Mesendoderm (in vitro differentiated cells): ENCODE data around the gene FRMD4A.

ENCODE experiments used
- DNase-seq: peaks from one replicate; pipeline ENCODE4 v3.0.0; 2013
- H2AK5ac ChIP-seq: 2 replicates; pipeline ENCODE4 v1.6.1; 2013; ENCODE audit warnings: low read length, inconsistent platforms
- H2BK120ac ChIP-seq: 2 replicates; pipeline ENCODE4 v1.6.1; 2013; ENCODE audit warnings: low read depth, mild to moderate bottlenecking, low read length, moderate library complexity, mixed read lengths
- H2BK15ac ChIP-seq: replicated peaks from 2 replicates; pipeline ENCODE4 v1.6.1; 2013; ENCODE audit warnings: low read depth, mild to moderate bottlenecking, moderate library complexity
- H2BK5ac ChIP-seq: 2 replicates; pipeline ENCODE4 v1.6.1; 2013; ENCODE audit warnings: low read length, inconsistent platforms
- H3K18ac ChIP-seq: 2 replicates; pipeline ENCODE4 v1.6.1; 2013; ENCODE audit warnings: mild to moderate bottlenecking, low read length, mixed read lengths
- H3K23ac ChIP-seq: one replicate; pipeline ENCODE4 v1.6.1; 2013; ENCODE audit warnings: low read length
- H3K27ac ChIP-seq: 2 replicates; pipeline ENCODE4 v1.5.1; 2013; ENCODE audit warnings: low read depth, mild to moderate bottlenecking, inconsistent platforms, low read length, moderate library complexity
- H3K27me3 ChIP-seq: 2 replicates; pipeline ENCODE4 v1.6.1; 2013; ENCODE audit warnings: low read length, control low read depth, mild to moderate bottlenecking, inconsistent platforms; ENCODE audit not compliant: insufficient read depth, poor library complexity
- H3K36me3 ChIP-seq: 2 replicates; pipeline ENCODE4 v1.6.1; 2013; ENCODE audit warnings: low read length, inconsistent platforms; ENCODE audit not compliant: control insufficient read depth, insufficient read depth
- H3K4ac ChIP-seq: one replicate; pipeline ENCODE4 v1.6.1; 2013; ENCODE audit warnings: low read depth, mild to moderate bottlenecking, low read length, moderate library complexity
- H3K4me1 ChIP-seq: 2 replicates; pipeline ENCODE4 v1.6.1; 2013; ENCODE audit warnings: low read depth, low read length, inconsistent platforms; ENCODE audit not compliant: control insufficient read depth
- H3K4me2 ChIP-seq: 2 replicates; pipeline ENCODE4 v1.6.1; 2013; ENCODE audit warnings: low read length
- H3K4me3 ChIP-seq: 2 replicates; pipeline ENCODE4 v1.5.1; 2013; ENCODE audit warnings: mild to moderate bottlenecking, low read length
- H3K56ac ChIP-seq: one replicate; pipeline ENCODE4 v1.6.1; 2013; ENCODE audit warnings: low read length
- H3K79me1 ChIP-seq: 2 replicates; pipeline ENCODE4 v1.6.1; 2013; ENCODE audit warnings: low read length, inconsistent platforms
- H3K79me2 ChIP-seq: 2 replicates; pipeline ENCODE4 v1.6.1; 2013; ENCODE audit warnings: mild to moderate bottlenecking, low read length; ENCODE audit not compliant: control insufficient read depth, insufficient read depth
- H3K9ac ChIP-seq: 2 replicates; pipeline ENCODE4 v1.6.1; 2013; ENCODE audit warnings: low read length, inconsistent platforms
- H4K5ac ChIP-seq: one replicate; pipeline ENCODE4 v1.6.1; 2013; ENCODE audit warnings: low read length
- H4K8ac ChIP-seq: one replicate; pipeline ENCODE4 v1.6.1; 2013; ENCODE audit warnings: low read depth, mild to moderate bottlenecking, control low read depth, low read length, moderate library complexity
- WGBS: extraction: QIAGEN DNeasy Blood & Tissue Kit; methylation state at CpG from one replicate; pipeline ENCODE4 v1.1.7; 2013; ENCODE audit warnings: low lambda C conversion rate, missing lambda C conversion rate; ENCODE audit not compliant: insufficient coverage; ENCODE audit errors: extremely low coverage; 5-methylcytosine and 5-hydroxymethylcytosine counted together

The FRMD4A gene

GRCh38 chr10:13711291-13711690 is 619.4 kb downstream of the FRMD4A start:
- H3K18ac ChIP-seq, result no peak overlapping the region
- H3K4ac ChIP-seq, result no peak overlapping the region
- no peak for DNase-seq
- H3K4me3 ChIP-seq, result no peak overlapping the region
- H2AK5ac ChIP-seq, result no peak overlapping the region
- H3K23ac ChIP-seq, result no peak overlapping the region
- whole genome bisulfite sequencing, result no CpG with 5 or more reads among the region's 9 CpGs
- H3K27me3 ChIP-seq, result no peaks in the 10 kb centered on the region
- no peaks in the 10 kb centered on the region for H3K79me1 ChIP-seq
- H2BK15ac ChIP-seq, result no peak overlapping the region
- H3K9ac ChIP-seq, result no peak overlapping the region
- peaks cover 2% of the 10 kb centered on the region for H3K79me2 ChIP-seq
- no peak overlapping the region for H2BK5ac ChIP-seq
- H3K4me2 ChIP-seq, result no peak overlapping the region
- H2BK120ac ChIP-seq, result no peak overlapping the region
- no peaks in the 10 kb centered on the region for H3K36me3 ChIP-seq
- no peak overlapping the region for H4K8ac ChIP-seq
- H3K4me1 ChIP-seq, result peaks cover 21% of the 10 kb centered on the region
- H3K27ac ChIP-seq, result no peak overlapping the region
- no peak overlapping the region for H4K5ac ChIP-seq
- peak overlapping the region; percentile 3 for H3K56ac ChIP-seq

GRCh38 chr10:13709931-13710650 is 620.6 kb downstream of the FRMD4A start:
- Histone ChIP-seq H3K79me2 (peaks cover 2% of the 10 kb centered on the region), H3K36me3 (no peaks in the 10 kb centered on the region), H3K4me1 (peaks cover 23% of the 10 kb centered on the region), H3K23ac (no peak overlapping the region), H2BK5ac (no peak overlapping the region), H2BK120ac (no peak overlapping the region), H2AK5ac (no peak overlapping the region), H3K9ac (no peak overlapping the region), H3K4me3 (no peak overlapping the region), H3K79me1 (no peaks in the 10 kb centered on the region), H3K27me3 (no peaks in the 10 kb centered on the region), H3K18ac (no peak overlapping the region), H2BK15ac (no peak overlapping the region), H3K27ac (no peak overlapping the region), H4K8ac (no peak overlapping the region), H3K4ac (no peak overlapping the region), H3K56ac (no peak overlapping the region), H3K4me2 (no peak overlapping the region), H4K5ac (no peak overlapping the region)
- no CpG with 5 or more reads among the region's 12 CpGs for WGBS
- DNase-seq, result no peak

GRCh38 chr10:13708256-13708990 is 622.3 kb downstream of the FRMD4A start:
- peak; percentile 82 for DNase-seq
- peak overlapping the region; percentile 76 for H3K27ac ChIP-seq

GRCh38 chr10:13707156-13707881 is 623.4 kb downstream of the FRMD4A start:
- H3K36me3 ChIP-seq, result no peaks in the 10 kb centered on the region
- H2BK15ac ChIP-seq, result no peak overlapping the region
- WGBS, result no CpG with 5 or more reads among the region's 26 CpGs
- H3K79me2 ChIP-seq, result peaks cover 2% of the 10 kb centered on the region
- H3K9ac ChIP-seq, result peak overlapping the region; percentile 83
- no peak overlapping the region for H3K4ac ChIP-seq
- no peak overlapping the region for H3K23ac ChIP-seq
- H2BK5ac ChIP-seq, result peak overlapping the region; percentile 41
- peak overlapping the region; percentile 76 for H3K27ac ChIP-seq
- peaks cover 12% of the 10 kb centered on the region for H3K4me1 ChIP-seq
- no peak overlapping the region for H2AK5ac ChIP-seq
- no peak overlapping the region for H2BK120ac ChIP-seq
- peak overlapping the region; percentile 8 for H3K18ac ChIP-seq
- H3K4me3 ChIP-seq, result peak overlapping the region; percentile 58
- no peaks in the 10 kb centered on the region for H3K79me1 ChIP-seq
- peak; percentile 95 for DNase-seq
- H3K27me3 ChIP-seq, result no peaks in the 10 kb centered on the region
- no peak overlapping the region for H4K5ac ChIP-seq
- H3K56ac ChIP-seq, result peak overlapping the region; percentile 91
- H3K4me2 ChIP-seq, result peak overlapping the region; percentile 80
- H4K8ac ChIP-seq, result no peak overlapping the region

More at GRCh38 chr10:13708256-13708990, 622.3 kb downstream of the FRMD4A start:
- H3K4me3 ChIP-seq, result no peak overlapping the region
- H3K4me2 ChIP-seq, result no peak overlapping the region
- no peak overlapping the region for H4K5ac ChIP-seq
- no CpG with 5 or more reads among the region's 8 CpGs for WGBS
- peak overlapping the region; percentile 8 for H3K18ac ChIP-seq
- H3K23ac ChIP-seq, result no peak overlapping the region
- no peak overlapping the region for H2BK120ac ChIP-seq
- H4K8ac ChIP-seq, result no peak overlapping the region
- H2BK5ac ChIP-seq, result peak overlapping the region; percentile 14
- H3K36me3 ChIP-seq, result no peaks in the 10 kb centered on the region
- H3K4me1 ChIP-seq, result peaks cover 23% of the 10 kb centered on the region
- H2BK15ac ChIP-seq, result no peak overlapping the region
- H3K79me1 ChIP-seq, result no peaks in the 10 kb centered on the region
- H2AK5ac ChIP-seq, result peak overlapping the region; percentile 19
- H3K27me3 ChIP-seq, result no peaks in the 10 kb centered on the region
- peaks cover 2% of the 10 kb centered on the region for H3K79me2 ChIP-seq
- H3K4ac ChIP-seq, result peak overlapping the region; percentile 21
- peak overlapping the region; percentile 91 for H3K56ac ChIP-seq
- peak overlapping the region; percentile 83 for H3K9ac ChIP-seq

- Histone ChIP-seq H3K56ac (peak overlapping the region; percentile 91), H3K36me3 (no peaks in the 10 kb centered on the region), H3K27me3 (no peaks in the 10 kb centered on the region), H2BK120ac (no peak overlapping the region), H3K18ac (peak overlapping the region; percentile 8), H2BK15ac (peak overlapping the region; percentile 9), H3K23ac (no peak overlapping the region), H3K4ac (peak overlapping the region; percentile 37), H4K8ac (no peak overlapping the region), H3K79me1 (no peaks in the 10 kb centered on the region), H3K9ac (peak overlapping the region; percentile 83), H2BK5ac (peak overlapping the region; percentile 31), H3K4me2 (peak overlapping the region; percentile 80), H2AK5ac (no peak overlapping the region), H4K5ac (no peak overlapping the region), H3K27ac (no peak overlapping the region), H3K4me1 (peaks cover 11% of the 10 kb centered on the region), H3K79me2 (peaks cover 2% of the 10 kb centered on the region), H3K4me3 (peak overlapping the region; percentile 24)
- no CpG with 5 or more reads among the region's 10 CpGs for WGBS
- no peak for DNase-seq
These were observed 624.1 kb downstream of the FRMD4A start for GRCh38 chr10:13706604-13707003.
